Ascending aorta (tissue), 2 donors: ENCODE data around the gene FAM227B. TPM values are rescaled to one million over a fixed set of nuclear protein-coding genes. Genes with fewer than 3 reads are reported as not detected.

ENCODE experiments used
- DNase-seq, 2 donors: peaks; one replicate each; pipeline ENCODE4 v3.0.0-alpha.2; 2019; ENCODE audit warnings: low spot score in 2 of 2
- H3K27ac ChIP-seq, 2 donors: fragments of 200-600 bp; sonication (generic); one replicate each; pipeline ENCODE4 v1.5.1; 2016 to 2017; ENCODE audit warnings: mild to moderate bottlenecking in 1 of 2
- H3K27me3 ChIP-seq: fragments of 200-600 bp; sonication (generic); one replicate; pipeline ENCODE4 v1.5.1; 2017
- H3K36me3 ChIP-seq, 2 donors: fragments of 200-600 bp; sonication (generic); one replicate each; pipeline ENCODE4 v1.5.1; 2016
- H3K4me1 ChIP-seq, 2 donors: fragments of 200-600 bp; sonication (generic); one replicate each; pipeline ENCODE4 v1.5.1; 2016 to 2017; ENCODE audit warnings: mild to moderate bottlenecking in 1 of 2
- H3K4me3 ChIP-seq, 2 donors: fragments of 200-600 bp; sonication (generic); one replicate each; pipeline ENCODE4 v1.5.1; 2016 to 2017; ENCODE audit warnings: mild to moderate bottlenecking in 1 of 2
- H3K9me3 ChIP-seq, 2 donors: fragments of 200-600 bp; sonication (generic); one replicate each; pipeline ENCODE4 v1.5.1; 2016
- intact Hi-C: fragments of 100-400 bp; cut with DNase I; formaldehyde crosslinking; loops from one replicate; pipeline ENCODE4 v1.15.1; 2023
- total RNA-seq: library from RNA; depleted of rRNA; stranded (reverse); fragments of >200 nt; gene quantifications from one replicate; pipeline ENCODE4 v1.1.0, GENCODE V29; 2016
- TF ChIP-seq, protein P1 (sequence below), 3 experiments: fragments of 200-600 bp in 2 of 3; fragments of 450-650 bp in 1 of 3; sonication (generic) in 2 of 3; IDR thresholded peaks; one replicate each; pipeline ENCODE4 v1.5.1; 2016 to 2019; ENCODE audit warnings: antibody characterized with exemption in 3 of 3, mild to moderate bottlenecking in 1 of 3, moderate library complexity in 1 of 3

The FAM227B gene
- total RNA-seq, 1 donor from 2014 or later: not detected

DNA sequence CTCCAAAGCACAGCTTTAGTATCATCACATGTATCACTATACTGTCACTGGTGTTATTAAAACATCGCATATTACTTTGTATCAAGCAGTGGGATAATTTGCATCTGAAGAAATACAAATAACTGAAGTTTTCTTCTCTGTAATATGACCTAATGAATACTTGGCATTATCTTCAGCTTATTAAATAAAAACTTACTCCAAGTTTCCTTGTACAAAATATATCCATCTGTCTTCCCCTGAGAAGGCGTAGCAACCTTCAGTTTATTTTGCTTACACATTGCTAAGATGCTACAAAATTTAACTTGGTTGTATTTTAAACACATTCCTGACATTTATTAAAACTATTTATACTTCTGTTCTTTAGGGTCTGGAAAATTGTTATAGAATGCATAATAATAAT is 183.9 kb downstream of the FAM227B start:
- Histone ChIP-seq H3K4me1 (peaks cover 0 to 8% of the 10 kb centered on the region in 2 donors), H3K27me3 (no peaks in the 10 kb centered on the region), H3K9me3 (no peaks in the 10 kb centered on the region), H3K27ac (no peak overlapping the region), H3K4me3 (no peak overlapping the region), H3K36me3 (no peaks in the 10 kb centered on the region)
- DNase-seq: no peak
- TF ChIP-seq, protein P1, sequence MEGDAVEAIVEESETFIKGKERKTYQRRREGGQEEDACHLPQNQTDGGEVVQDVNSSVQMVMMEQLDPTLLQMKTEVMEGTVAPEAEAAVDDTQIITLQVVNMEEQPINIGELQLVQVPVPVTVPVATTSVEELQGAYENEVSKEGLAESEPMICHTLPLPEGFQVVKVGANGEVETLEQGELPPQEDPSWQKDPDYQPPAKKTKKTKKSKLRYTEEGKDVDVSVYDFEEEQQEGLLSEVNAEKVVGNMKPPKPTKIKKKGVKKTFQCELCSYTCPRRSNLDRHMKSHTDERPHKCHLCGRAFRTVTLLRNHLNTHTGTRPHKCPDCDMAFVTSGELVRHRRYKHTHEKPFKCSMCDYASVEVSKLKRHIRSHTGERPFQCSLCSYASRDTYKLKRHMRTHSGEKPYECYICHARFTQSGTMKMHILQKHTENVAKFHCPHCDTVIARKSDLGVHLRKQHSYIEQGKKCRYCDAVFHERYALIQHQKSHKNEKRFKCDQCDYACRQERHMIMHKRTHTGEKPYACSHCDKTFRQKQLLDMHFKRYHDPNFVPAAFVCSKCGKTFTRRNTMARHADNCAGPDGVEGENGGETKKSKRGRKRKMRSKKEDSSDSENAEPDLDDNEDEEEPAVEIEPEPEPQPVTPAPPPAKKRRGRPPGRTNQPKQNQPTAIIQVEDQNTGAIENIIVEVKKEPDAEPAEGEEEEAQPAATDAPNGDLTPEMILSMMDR (IDR thresholded peaks at IDR 0.05): no peak
- intact Hi-C loops: no loop called here

DNA sequence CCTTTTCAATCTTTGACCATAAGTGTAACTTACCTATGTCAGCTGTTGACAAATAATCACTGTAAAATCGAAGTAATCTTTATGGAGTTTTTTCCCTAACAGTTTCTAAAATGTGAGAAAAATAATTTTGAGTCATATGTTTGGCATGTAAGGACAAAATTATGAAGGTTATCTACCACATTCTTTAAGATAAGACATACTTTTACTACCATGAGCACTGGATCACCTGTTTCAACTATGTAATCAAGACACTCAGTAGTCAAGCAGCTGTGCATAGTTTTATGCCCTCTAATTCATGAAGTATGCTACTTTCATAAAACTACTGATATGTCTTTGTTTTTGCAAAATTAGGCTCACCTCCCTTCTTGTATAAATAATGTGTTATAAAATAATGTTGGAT is 185.4 kb downstream of the FAM227B start:
- Histone ChIP-seq H3K27ac (no peak overlapping the region), H3K4me3 (no peak overlapping the region), H3K4me1 (peaks cover 0 to 8% of the 10 kb centered on the region in 2 donors), H3K27me3 (no peaks in the 10 kb centered on the region), H3K9me3 (no peaks in the 10 kb centered on the region), H3K36me3 (no peaks in the 10 kb centered on the region)
- DNase-seq: no peak
- intact Hi-C loops: no loop called here
- TF ChIP-seq, protein P1 (IDR thresholded peaks at IDR 0.05): no peak

DNA sequence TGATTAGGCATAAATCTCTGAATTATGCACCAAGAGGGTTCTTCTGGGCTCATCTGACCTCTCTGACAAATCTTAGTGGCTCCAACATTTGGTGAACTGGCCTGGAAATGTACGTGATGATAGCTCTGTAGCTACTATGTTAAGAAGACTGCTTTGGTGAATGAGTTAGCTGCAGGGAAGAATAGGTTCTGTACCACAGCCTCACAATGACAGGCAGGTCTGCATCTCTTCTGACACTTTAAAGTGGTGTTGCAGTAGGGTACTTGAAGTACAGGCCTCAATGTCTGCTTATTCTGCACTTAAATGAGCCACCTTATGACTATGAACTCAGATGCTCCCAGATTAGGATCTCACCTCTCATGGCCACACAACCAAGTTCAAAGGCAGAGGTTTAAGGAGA is 190.6 kb downstream of the FAM227B start:
- Histone ChIP-seq H3K4me3 (no peak overlapping the region), H3K9me3 (no peaks in the 10 kb centered on the region), H3K36me3 (no peaks in the 10 kb centered on the region), H3K27me3 (no peaks in the 10 kb centered on the region), H3K4me1 (no peaks in the 10 kb centered on the region), H3K27ac (no peak overlapping the region)
- intact Hi-C loops: no loop called here
- TF ChIP-seq, protein P1 (IDR thresholded peaks at IDR 0.05): no peak
- DNase-seq: no peak

DNA sequence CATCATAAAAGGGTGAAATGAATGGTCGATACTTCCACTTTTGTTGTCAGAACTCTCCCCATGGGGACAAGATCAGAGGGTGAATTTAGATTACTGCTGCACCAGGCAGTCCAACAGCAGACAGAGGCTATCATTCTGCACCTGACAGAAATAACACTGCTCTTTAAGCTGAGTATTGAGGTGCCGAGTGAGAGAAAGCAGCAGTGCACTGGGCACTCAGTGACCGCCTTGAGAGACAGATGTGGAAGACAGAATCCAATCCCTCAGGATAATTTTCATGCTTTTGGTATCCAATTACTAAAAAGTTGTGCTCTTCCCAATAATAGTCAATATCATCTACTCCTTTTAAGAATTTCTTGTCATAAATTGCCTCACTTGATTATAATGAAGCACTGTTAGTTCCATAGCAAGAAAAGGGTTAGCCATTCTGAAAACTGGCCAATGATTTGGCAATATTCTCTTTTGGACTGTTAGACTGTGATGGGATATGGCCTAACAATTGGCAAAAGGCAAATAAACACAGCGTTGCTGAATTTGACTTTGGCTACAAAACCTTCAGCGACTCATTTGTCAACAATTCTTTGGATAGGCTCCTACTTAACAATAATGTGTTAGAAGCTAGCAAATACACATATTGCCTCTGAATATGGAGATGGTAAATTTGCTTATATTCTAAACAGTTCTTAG is 192.1 kb downstream of the FAM227B start:
- H3K27ac ChIP-seq: no peak overlapping the region
- intact Hi-C loops: no loop called here
- TF ChIP-seq, protein P1 (IDR thresholded peaks at IDR 0.05): no peak
- H3K36me3 ChIP-seq: no peaks in the 10 kb centered on the region
- no peak overlapping the region for H3K4me3 ChIP-seq
- no peak for DNase-seq
- no peaks in the 10 kb centered on the region for H3K27me3 ChIP-seq
- H3K9me3 ChIP-seq: no peaks in the 10 kb centered on the region
- H3K4me1 ChIP-seq: no peaks in the 10 kb centered on the region

DNA sequence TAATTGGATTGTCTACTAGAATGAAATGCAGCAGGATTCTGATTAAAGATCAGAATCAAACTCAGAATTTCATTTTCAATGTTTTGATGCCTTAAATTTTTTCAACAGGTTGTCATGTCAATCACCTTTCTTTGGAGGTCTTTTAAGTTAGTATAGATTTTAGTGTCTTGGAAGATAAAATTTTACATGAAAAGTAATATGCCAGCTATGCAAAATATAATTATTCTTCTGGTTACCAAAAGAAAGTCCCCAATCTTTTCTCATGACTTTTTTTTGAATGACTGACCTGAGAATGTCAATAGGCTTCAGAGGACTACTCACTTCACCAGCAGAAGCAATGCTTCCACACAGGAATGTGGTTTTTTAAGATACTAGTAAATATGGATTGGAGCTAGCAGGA is 193.2 kb downstream of the FAM227B start:
- TF ChIP-seq, protein P1 (IDR thresholded peaks at IDR 0.05): no peak
- no peak for DNase-seq
- H3K4me3 ChIP-seq: no peak overlapping the region
- H3K4me1 ChIP-seq: no peaks in the 10 kb centered on the region
- intact Hi-C loops: no loop called here
- H3K9me3 ChIP-seq: no peaks in the 10 kb centered on the region
- no peaks in the 10 kb centered on the region for H3K27me3 ChIP-seq
- H3K27ac ChIP-seq: no peak overlapping the region
- no peaks in the 10 kb centered on the region for H3K36me3 ChIP-seq

DNA sequence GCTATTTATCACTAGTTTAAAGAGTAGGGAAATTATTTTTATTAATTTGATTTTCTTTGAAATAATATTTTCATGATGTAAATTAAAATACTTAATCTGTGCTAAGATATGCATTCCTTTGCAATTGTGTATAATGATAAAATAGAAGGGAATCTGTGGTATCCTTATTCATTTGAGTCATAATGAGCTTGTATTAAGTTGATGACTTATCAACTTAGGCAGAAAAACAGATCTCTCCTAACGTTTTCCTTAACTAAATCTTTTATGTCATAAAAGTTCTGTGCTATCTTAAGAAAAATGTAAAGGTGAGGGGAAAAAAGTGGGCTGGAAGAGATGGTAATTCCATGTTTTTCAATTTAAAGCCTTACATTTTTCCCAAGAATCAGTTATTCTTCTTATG is 195.7 kb downstream of the FAM227B start:
- TF ChIP-seq, protein P1 (IDR thresholded peaks at IDR 0.05): no peak
- Histone ChIP-seq H3K27ac (no peak overlapping the region), H3K36me3 (no peaks in the 10 kb centered on the region), H3K27me3 (no peaks in the 10 kb centered on the region), H3K4me1 (no peaks in the 10 kb centered on the region), H3K9me3 (no peaks in the 10 kb centered on the region), H3K4me3 (peak overlapping the region in 1 of 2 donors; percentile 14)
- DNase-seq: no peak
- intact Hi-C loops: no loop called here
